Mucosa of descending colon (tissue), 3 donors: ENCODE results near the gene QKI. TPM values are rescaled to one million over a fixed set of nuclear protein-coding genes. Genes with fewer than 3 reads are reported as not detected.

Source experiments
- ATAC-seq: fragments of 200-7000 bp; cut with Tn5 transposase; one replicate; pipeline ENCODE4 v1.9.1; 2020; ENCODE audit warnings: mild to moderate bottlenecking, moderate library complexity
- DNase-seq, 3 donors: peaks; one replicate each; pipeline ENCODE4 v3.0.0-alpha.2; 2020
- H3K36me3 ChIP-seq: fragments of 200-600 bp; one replicate; pipeline ENCODE4 v1.8.0; 2021; ENCODE audit warnings: low read depth, mild to moderate bottlenecking
- H3K4me1 ChIP-seq: fragments of 200-600 bp; one replicate; pipeline ENCODE4 v1.8.0; 2021; ENCODE audit warnings: low read depth, mild to moderate bottlenecking
- H3K4me3 ChIP-seq: fragments of 200-600 bp; one replicate; pipeline ENCODE4 v1.8.0; 2021; ENCODE audit warnings: mild to moderate bottlenecking
- H3K9me3 ChIP-seq: fragments of 200-600 bp; one replicate; pipeline ENCODE4 v1.8.0; 2021; ENCODE audit warnings: mild to moderate bottlenecking
- CTCF ChIP-seq: fragments of 200-600 bp; IDR thresholded peaks from one replicate; pipeline ENCODE4 v1.8.0; 2022; ENCODE audit warnings: antibody characterized with exemption, mild to moderate bottlenecking
- intact Hi-C, 2 donors: fragments of 100-400 bp; cut with DNase I in 1 of 2; cut with micrococcal nuclease in 1 of 2; formaldehyde crosslinking; loops; one replicate each; pipeline versions ENCODE4 v1.11.0 to v1.11.1; 2022; cut with DNase I, micrococcal nuclease
- total RNA-seq, 3 donors: library from RNA; stranded (reverse); fragmentation: NEBNext Ultra II Directional in 2 of 3; extraction: Animal tissue kit (Norgen Biotek cat#: 25700) in 2 of 3; gene quantifications; one replicate each; pipeline versions ENCODE4 v1.2.1 to v1.2.4, GENCODE V29; 2021 to 2023
- donor health status: DM: no; HTN: no; CAD: no; lungs with moderate emphysema.
- donor health status: DM: no; HTN: no; CAD: no.
- donor health status: DM: no; HTN: yes; CAD: no.

Gene QKI
- total RNA-seq, 3 donors from 2014 or later, result 11.3 to 129 (median 35.8) TPM

GRCh38 chr6:163501026-163501425 lies 86.5 kb downstream of the QKI start:
- Histone ChIP-seq H3K4me1 (no peaks in the 10 kb centered on the region), H3K9me3 (peaks cover under 1% of the 10 kb centered on the region), H3K4me3 (no peak overlapping the region), H3K36me3 (no peaks in the 10 kb centered on the region)
- DNase-seq (no peak), ATAC-seq (no peak)
- intact Hi-C loops, result no loop called here
- no peak for TF ChIP-seq CTCF

GRCh38 chr6:163501439-163501838 lies 86.9 kb downstream of the QKI start:
- no peak for TF ChIP-seq CTCF
- Histone ChIP-seq H3K4me1 (no peaks in the 10 kb centered on the region), H3K9me3 (peaks cover 5% of the 10 kb centered on the region), H3K4me3 (no peak overlapping the region), H3K36me3 (no peaks in the 10 kb centered on the region)
- DNase-seq, result no peak
- no peak for ATAC-seq
- intact Hi-C loops, result no loop called here

GRCh38 chr6:163504984-163505640 lies 90.6 kb downstream of the QKI start:
- H3K4me1 ChIP-seq, result no peaks in the 10 kb centered on the region
- intact Hi-C loops, result no loop called here
- no peaks in the 10 kb centered on the region for H3K36me3 ChIP-seq
- no peak for TF ChIP-seq CTCF
- DNase-seq (no peak), ATAC-seq (no peak)
- H3K4me3 ChIP-seq, result no peak overlapping the region
- H3K9me3 ChIP-seq, result peaks cover 27% of the 10 kb centered on the region

GRCh38 chr6:163507965-163508364 lies 93.4 kb downstream of the QKI start:
- no peaks in the 10 kb centered on the region for H3K4me1 ChIP-seq
- intact Hi-C loops, result no loop called here
- H3K36me3 ChIP-seq, result no peaks in the 10 kb centered on the region
- H3K9me3 ChIP-seq, result peaks cover 27% of the 10 kb centered on the region
- TF ChIP-seq CTCF, result no peak
- no peak overlapping the region for H3K4me3 ChIP-seq
- no peak for ATAC-seq
- DNase-seq, result no peak

GRCh38 chr6:163513003-163513402 lies 98.5 kb downstream of the QKI start:
- no peaks in the 10 kb centered on the region for H3K36me3 ChIP-seq
- intact Hi-C loops, result no loop called here
- no peak for TF ChIP-seq CTCF
- DNase-seq (no peak), ATAC-seq (no peak)
- no peaks in the 10 kb centered on the region for H3K4me1 ChIP-seq
- peaks cover 9% of the 10 kb centered on the region for H3K9me3 ChIP-seq
- no peak overlapping the region for H3K4me3 ChIP-seq
